ENCODE measurements around the gene OR51B5. TPM values are rescaled to one million over a fixed set of nuclear protein-coding genes. Genes with fewer than 3 reads are reported as not detected.
"Not testable (repeated sequence)": the region's sequence is repeated elsewhere in the genome, so short reads cannot be mapped to it uniquely, and the experiment has no call there.

Gene OR51B5
- total RNA-seq, 1 experiment from 2014 or later, result 1.7 TPM

GRCh38 chr11:5298451-5298850 lies 44.9 kb downstream of the OR51B5 start:
- no TSS peak for BruUV-seq (replicated peaks)
- intact Hi-C loops (cut with micrococcal nuclease), result no loop called here
- POLR2A ChIA-PET (ENCODE audit: unreplicated experiment), result no interaction called here

GRCh38 chr11:5297721-5298323 lies 45.5 kb downstream of the OR51B5 start:
- no peaks in the 10 kb centered on the region for H3K4me1 ChIP-seq (ENCODE audit: insufficient read depth, low read length)
- H3F3A ChIP-seq (ENCODE audit: low read length, unreplicated experiment), result no peaks in the 10 kb centered on the region
- no peaks in the 10 kb centered on the region for H3K79me2 ChIP-seq (ENCODE audit: low read length)
- H3K9me3 ChIP-seq (ENCODE audit: low read length), result no peaks in the 10 kb centered on the region
- H2AFZ ChIP-seq (ENCODE audit: low read length), result no peak overlapping the region
- intact Hi-C loops (cut with micrococcal nuclease), result no loop called here
- H3K9me2 ChIP-seq (replicated peaks; ENCODE audit: low read length), result no peaks in the 10 kb centered on the region
- H3K9ac ChIP-seq (ENCODE audit: low read length), result no peak overlapping the region
- DNase-seq, result no peak
- peaks cover 18% of the 10 kb centered on the region; the same call in 1 of the 2 replicates for H3K27me3 ChIP-seq (ENCODE audit: low read length)
- no peak for ATAC-seq
- H3K4me3 ChIP-seq (ENCODE audit: low read length), result no peak overlapping the region
- H4K20me1 ChIP-seq (ENCODE audit: low read length), result no peaks in the 10 kb centered on the region
- no peak overlapping the region for H3K27ac ChIP-seq (ENCODE audit: low read length)
- POLR2A ChIA-PET (ENCODE audit: unreplicated experiment), result no interaction called here
- CTCF ChIA-PET, result no interaction called here
- H3K36me3 ChIP-seq (ENCODE audit: low read depth, low read length), result no peaks in the 10 kb centered on the region
- BruUV-seq (replicated peaks), result no TSS peak
- TF ChIP-seq CTCF (conservative IDR thresholded peaks at IDR 0.05; ENCODE audit: low read depth, low read length) (no peak), EZH2 (IDR thresholded peaks at IDR 0.05; ENCODE audit: low read length, unreplicated experiment) (no peak), EZH2phosphoT487 (IDR thresholded peaks at IDR 0.05; ENCODE audit: borderline replicate concordance, low read length) (no peak)
- H3K4me2 ChIP-seq (ENCODE audit: low read length), result no peak overlapping the region

More at GRCh38 chr11:5298451-5298850, 44.9 kb downstream of the OR51B5 start:
- Histone ChIP-seq H3K9ac (ENCODE audit: low read length) (no peak overlapping the region), H3K4me3 (ENCODE audit: low read length) (no peak overlapping the region), H3K36me3 (ENCODE audit: low read depth, low read length) (no peaks in the 10 kb centered on the region), H3F3A (ENCODE audit: low read length, unreplicated experiment) (no peaks in the 10 kb centered on the region), H4K20me1 (ENCODE audit: low read length) (no peaks in the 10 kb centered on the region), H3K9me3 (ENCODE audit: low read length) (no peaks in the 10 kb centered on the region), H3K9me2 (replicated peaks; ENCODE audit: low read length) (no peaks in the 10 kb centered on the region), H3K79me2 (ENCODE audit: low read length) (no peaks in the 10 kb centered on the region), H3K4me2 (ENCODE audit: low read length) (no peak overlapping the region), H3K4me1 (ENCODE audit: insufficient read depth, low read length) (no peaks in the 10 kb centered on the region), H3K27me3 (ENCODE audit: low read length) (peaks cover 18% of the 10 kb centered on the region; the same call in 1 of the 2 replicates), H2AFZ (ENCODE audit: low read length) (no peak overlapping the region), H3K27ac (ENCODE audit: low read length) (no peak overlapping the region)
- TF ChIP-seq EZH2 (IDR thresholded peaks at IDR 0.05; ENCODE audit: low read length, unreplicated experiment) (no peak), EZH2phosphoT487 (IDR thresholded peaks at IDR 0.05; ENCODE audit: borderline replicate concordance, low read length) (no peak), CTCF (conservative IDR thresholded peaks at IDR 0.05; ENCODE audit: low read depth, low read length) (no peak)
- ATAC-seq (no peak), DNase-seq (no peak)
- CTCF ChIA-PET, result no interaction called here

- H3K9me3 ChIP-seq (ENCODE audit: low read length); intact Hi-C loops (cut with micrococcal nuclease); H3K4me1 ChIP-seq (ENCODE audit: insufficient read depth, low read length); ATAC-seq; H4K20me1 ChIP-seq (ENCODE audit: low read length); H3K27me3 ChIP-seq (ENCODE audit: low read length); H3K27ac ChIP-seq (ENCODE audit: low read length); H3K9ac ChIP-seq (ENCODE audit: low read length); H3K4me3 ChIP-seq (ENCODE audit: low read length); BruUV-seq (replicated peaks); H3K36me3 ChIP-seq (ENCODE audit: low read depth, low read length); H2AFZ ChIP-seq (ENCODE audit: low read length); H3K9me2 ChIP-seq (replicated peaks; ENCODE audit: low read length); H3K79me2 ChIP-seq (ENCODE audit: low read length); H3K4me2 ChIP-seq (ENCODE audit: low read length); CTCF ChIA-PET; H3F3A ChIP-seq (ENCODE audit: low read length, unreplicated experiment); POLR2A ChIA-PET (ENCODE audit: unreplicated experiment); DNase-seq: not testable (repeated sequence)
Measured at GRCh38 chr11:5294342-5294995, 48.9 kb downstream of the OR51B5 start.

All from PC-3 (cell line).